Upper lobe of right lung (tissue), 1 donor: Measurements from ENCODE around the gene WNT11. TPM values are rescaled to one million over a fixed set of nuclear protein-coding genes. Genes with fewer than 3 reads are reported as not detected.

Experiments
- ATAC-seq: fragments of 200-7000 bp; cut with Tn5 transposase; one replicate; pipeline ENCODE4 v1.9.1; 2020; ENCODE audit warnings: mild to moderate bottlenecking, moderate library complexity
- DNase-seq: peaks from one replicate; pipeline ENCODE4 v3.0.0-alpha.2; 2020
- H3K27ac ChIP-seq: fragments of 200-600 bp; one replicate; pipeline ENCODE4 v1.8.0; 2022
- H3K27me3 ChIP-seq: fragments of 200-600 bp; one replicate; pipeline ENCODE4 v1.8.0; 2022; ENCODE audit warnings: mild to moderate bottlenecking
- H3K36me3 ChIP-seq: fragments of 200-600 bp; one replicate; pipeline ENCODE4 v1.8.0; 2022
- H3K4me1 ChIP-seq: fragments of 200-600 bp; one replicate; pipeline ENCODE4 v1.8.0; 2022
- H3K4me3 ChIP-seq: fragments of 200-600 bp; one replicate; pipeline ENCODE4 v1.8.0; 2022; ENCODE audit warnings: mild to moderate bottlenecking
- H3K9me3 ChIP-seq: fragments of 200-600 bp; one replicate; pipeline ENCODE4 v1.8.0; 2022
- intact Hi-C: fragments of 100-400 bp; cut with DNase I; formaldehyde crosslinking; loops from one replicate; pipeline ENCODE4 v1.11.0; 2022
- total RNA-seq: library from RNA; stranded (reverse); fragmentation: NEBNext Ultra II Directional; extraction: Animal tissue kit (Norgen Biotek cat#: 25700); gene quantifications from one replicate; pipeline ENCODE4 v1.2.1, GENCODE V29; 2021
- TF ChIP-seq, protein P1 (sequence below): fragments of 200-600 bp; IDR thresholded peaks from one replicate; pipeline ENCODE4 v1.8.0; 2022; ENCODE audit warnings: antibody characterized with exemption
- donor health status: DM: no; HTN: yes; CAD: no; lungs with severe emphysema.

Gene WNT11
- total RNA-seq, 1 donor from 2014 or later = 8.7 TPM

GRCh38 chr11:76189682-76190081, 16.6 kb downstream of the WNT11 start:
- H3K27ac ChIP-seq = peak overlapping the region; percentile 55
- ATAC-seq (no peak), DNase-seq (no peak)
- intact Hi-C loops = no loop called here
- H3K4me1 ChIP-seq = peaks cover 29% of the 10 kb centered on the region
- H3K4me3 ChIP-seq = no peak overlapping the region
- no peaks in the 10 kb centered on the region for H3K9me3 ChIP-seq
- no peaks in the 10 kb centered on the region for H3K27me3 ChIP-seq
- no peaks in the 10 kb centered on the region for H3K36me3 ChIP-seq
- TF ChIP-seq, protein P1, sequence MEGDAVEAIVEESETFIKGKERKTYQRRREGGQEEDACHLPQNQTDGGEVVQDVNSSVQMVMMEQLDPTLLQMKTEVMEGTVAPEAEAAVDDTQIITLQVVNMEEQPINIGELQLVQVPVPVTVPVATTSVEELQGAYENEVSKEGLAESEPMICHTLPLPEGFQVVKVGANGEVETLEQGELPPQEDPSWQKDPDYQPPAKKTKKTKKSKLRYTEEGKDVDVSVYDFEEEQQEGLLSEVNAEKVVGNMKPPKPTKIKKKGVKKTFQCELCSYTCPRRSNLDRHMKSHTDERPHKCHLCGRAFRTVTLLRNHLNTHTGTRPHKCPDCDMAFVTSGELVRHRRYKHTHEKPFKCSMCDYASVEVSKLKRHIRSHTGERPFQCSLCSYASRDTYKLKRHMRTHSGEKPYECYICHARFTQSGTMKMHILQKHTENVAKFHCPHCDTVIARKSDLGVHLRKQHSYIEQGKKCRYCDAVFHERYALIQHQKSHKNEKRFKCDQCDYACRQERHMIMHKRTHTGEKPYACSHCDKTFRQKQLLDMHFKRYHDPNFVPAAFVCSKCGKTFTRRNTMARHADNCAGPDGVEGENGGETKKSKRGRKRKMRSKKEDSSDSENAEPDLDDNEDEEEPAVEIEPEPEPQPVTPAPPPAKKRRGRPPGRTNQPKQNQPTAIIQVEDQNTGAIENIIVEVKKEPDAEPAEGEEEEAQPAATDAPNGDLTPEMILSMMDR = no peak

DNA sequence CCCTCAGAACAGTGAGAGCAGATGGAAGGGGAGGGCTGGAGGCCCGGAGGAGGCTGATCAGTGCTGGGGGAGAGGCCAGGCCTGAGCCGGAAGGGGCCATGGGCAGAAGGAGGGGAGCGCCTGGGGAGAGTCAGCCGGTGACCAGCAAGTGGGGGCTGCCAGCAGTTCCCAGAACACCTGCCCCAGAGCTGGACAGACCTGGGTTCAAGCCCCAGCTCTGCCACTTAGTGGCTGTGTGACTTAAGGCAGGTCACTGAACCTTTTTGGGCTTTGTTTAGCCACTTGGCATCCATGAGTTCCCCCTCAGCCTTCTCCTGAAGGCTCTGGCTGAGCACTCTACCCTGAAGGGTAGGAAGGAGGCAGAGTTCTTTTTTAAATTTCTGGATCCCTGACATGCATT, 17.4 kb downstream of the WNT11 start:
- intact Hi-C loops = no loop called here
- H3K27me3 ChIP-seq = no peaks in the 10 kb centered on the region
- no peak for ATAC-seq
- no peak overlapping the region for H3K4me3 ChIP-seq
- H3K9me3 ChIP-seq = no peaks in the 10 kb centered on the region
- TF ChIP-seq, protein P1 = no peak
- no peaks in the 10 kb centered on the region for H3K36me3 ChIP-seq
- DNase-seq = no peak
- peaks cover 36% of the 10 kb centered on the region for H3K4me1 ChIP-seq
- no peak overlapping the region for H3K27ac ChIP-seq

DNA sequence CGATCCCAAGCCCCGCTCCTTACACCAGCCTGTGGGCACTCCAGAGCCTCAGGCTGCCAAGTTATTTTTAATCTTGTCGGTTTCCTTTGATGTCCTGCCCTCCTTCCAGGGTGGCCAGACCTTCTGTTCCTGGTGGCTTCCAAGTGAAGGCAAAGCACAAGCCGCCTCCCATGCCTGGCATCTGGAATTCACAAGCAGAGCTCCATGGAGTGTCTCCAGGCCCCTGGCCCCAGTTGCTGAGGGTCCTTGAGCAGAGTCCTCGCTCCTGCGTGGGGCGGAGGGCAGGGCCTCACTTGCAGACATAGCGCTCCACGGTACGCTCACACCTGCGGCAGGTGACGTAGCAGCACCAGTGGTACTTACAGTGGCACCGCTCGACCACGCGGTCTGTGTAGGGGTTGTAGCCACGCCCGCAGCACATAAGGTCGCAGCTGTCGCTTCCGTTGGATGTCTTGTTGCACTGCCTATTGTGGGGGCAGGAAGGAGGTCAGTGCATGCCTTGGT, 19.5 kb downstream of the WNT11 start:
- Histone ChIP-seq H3K27ac (peak overlapping the region; percentile 71), H3K4me3 (no peak overlapping the region), H3K27me3 (no peaks in the 10 kb centered on the region), H3K36me3 (no peaks in the 10 kb centered on the region), H3K9me3 (no peaks in the 10 kb centered on the region), H3K4me1 (peaks cover 36% of the 10 kb centered on the region)
- intact Hi-C loops = no loop called here
- ATAC-seq (peak; percentile 18), DNase-seq (no peak)
- TF ChIP-seq, protein P1 = no peak

GRCh38 chr11:76185931-76186401, 20.3 kb downstream of the WNT11 start:
- H3K9me3 ChIP-seq = no peaks in the 10 kb centered on the region
- H3K27ac ChIP-seq = peak overlapping the region; percentile 45
- no peaks in the 10 kb centered on the region for H3K27me3 ChIP-seq
- no peaks in the 10 kb centered on the region for H3K36me3 ChIP-seq
- ATAC-seq (peak; percentile 37), DNase-seq (peak; percentile 75)
- intact Hi-C loops = no loop called here
- no peak overlapping the region for H3K4me3 ChIP-seq
- TF ChIP-seq, protein P1 = no peak
- H3K4me1 ChIP-seq = peaks cover 33% of the 10 kb centered on the region

DNA sequence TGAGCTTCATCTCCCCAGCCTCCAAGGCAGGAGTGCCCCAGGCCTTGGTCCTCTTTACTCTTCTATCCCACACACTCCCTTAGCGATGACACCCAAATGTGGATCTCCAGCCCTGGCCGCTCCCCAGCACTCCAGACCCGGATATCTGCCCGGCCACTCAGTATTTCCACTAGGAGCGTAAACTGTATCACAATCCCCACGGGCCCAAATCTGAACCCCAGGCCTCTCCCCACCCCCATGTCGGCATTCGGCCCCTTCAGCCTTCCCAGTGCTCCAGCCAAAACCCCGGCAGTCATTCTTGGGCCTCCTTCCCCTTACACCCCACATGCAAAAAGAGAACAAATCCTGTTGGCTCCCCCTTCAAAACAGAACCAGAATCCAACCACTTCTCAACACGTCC, 20.8 kb downstream of the WNT11 start:
- no peaks in the 10 kb centered on the region for H3K27me3 ChIP-seq
- no peaks in the 10 kb centered on the region for H3K9me3 ChIP-seq
- peaks cover 32% of the 10 kb centered on the region for H3K4me1 ChIP-seq
- H3K4me3 ChIP-seq = no peak overlapping the region
- H3K36me3 ChIP-seq = no peaks in the 10 kb centered on the region
- TF ChIP-seq, protein P1 = no peak
- intact Hi-C loops = no loop called here
- H3K27ac ChIP-seq = peak overlapping the region; percentile 45
- no peak for DNase-seq
- no peak for ATAC-seq

DNA sequence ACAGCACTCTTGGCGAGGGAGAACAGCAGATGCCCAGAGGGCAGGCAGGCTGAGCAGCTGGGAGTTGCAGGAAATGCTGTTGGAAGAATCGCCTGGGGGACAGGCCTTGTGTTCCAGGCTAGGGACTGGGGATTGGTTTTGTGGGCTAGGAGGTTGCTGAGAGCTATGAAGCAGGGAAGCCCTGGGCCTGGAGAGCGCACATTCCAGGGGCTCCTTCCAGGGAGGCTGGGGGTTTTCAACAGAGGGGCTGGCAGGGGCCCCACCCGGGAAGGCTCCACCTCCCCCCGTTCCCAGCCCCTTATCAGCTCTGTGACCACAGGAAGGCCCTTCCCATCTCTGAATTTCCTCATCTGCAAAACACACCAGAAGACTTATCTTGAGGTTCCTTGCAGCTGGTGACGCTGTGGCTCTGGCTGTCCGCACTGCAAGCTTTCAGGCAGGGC, 21.7 kb downstream of the WNT11 start:
- intact Hi-C loops = no loop called here
- H3K27ac ChIP-seq = peak overlapping the region; percentile 45

More for the DNA sequence above, 21.7 kb downstream of the WNT11 start:
- TF ChIP-seq, protein P1 = no peak
- H3K27me3 ChIP-seq = no peaks in the 10 kb centered on the region
- H3K4me1 ChIP-seq = peaks cover 32% of the 10 kb centered on the region
- H3K9me3 ChIP-seq = no peaks in the 10 kb centered on the region
- no peaks in the 10 kb centered on the region for H3K36me3 ChIP-seq
- ATAC-seq (no peak), DNase-seq (no peak)
- no peak overlapping the region for H3K4me3 ChIP-seq
